ENCODE results near the gene HTRA1.

The HTRA1 gene

DNA sequence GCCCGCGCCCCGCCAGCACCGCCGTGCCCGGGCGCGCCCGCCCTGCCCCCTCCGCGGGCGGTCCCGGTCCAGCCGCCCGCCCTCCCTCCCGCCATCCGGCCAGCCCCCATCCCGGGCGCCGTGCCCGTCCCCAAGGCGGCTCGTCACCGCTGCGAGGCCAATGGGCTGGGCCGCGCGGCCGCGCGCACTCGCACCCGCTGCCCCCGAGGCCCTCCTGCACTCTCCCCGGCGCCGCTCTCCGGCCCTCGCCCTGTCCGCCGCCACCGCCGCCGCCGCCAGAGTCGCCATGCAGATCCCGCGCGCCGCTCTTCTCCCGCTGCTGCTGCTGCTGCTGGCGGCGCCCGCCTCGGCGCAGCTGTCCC, at the start of gene HTRA1:
Gene HTRA1 (plus strand): TSS at position 187 of the 362 bp plus-strand sequence. CDS start 100 bp downstream, at position 287.
- peaks cover 28% of the 10 kb centered on the region for H3K4me1 Mint-ChIP-seq
- H3K4me3 Mint-ChIP-seq, result peak within 1 kb of the TSS; percentile 71
- DNase-seq (ENCODE audit: low spot score in 2 of 2), result no peak
- no peaks in the 10 kb centered on the region for H3K36me3 Mint-ChIP-seq
- peak; percentile 35 for ATAC-seq
- no peaks in the 10 kb centered on the region for H3K9me3 Mint-ChIP-seq
- no peak within 1 kb of the TSS for H3K27ac Mint-ChIP-seq

DNA sequence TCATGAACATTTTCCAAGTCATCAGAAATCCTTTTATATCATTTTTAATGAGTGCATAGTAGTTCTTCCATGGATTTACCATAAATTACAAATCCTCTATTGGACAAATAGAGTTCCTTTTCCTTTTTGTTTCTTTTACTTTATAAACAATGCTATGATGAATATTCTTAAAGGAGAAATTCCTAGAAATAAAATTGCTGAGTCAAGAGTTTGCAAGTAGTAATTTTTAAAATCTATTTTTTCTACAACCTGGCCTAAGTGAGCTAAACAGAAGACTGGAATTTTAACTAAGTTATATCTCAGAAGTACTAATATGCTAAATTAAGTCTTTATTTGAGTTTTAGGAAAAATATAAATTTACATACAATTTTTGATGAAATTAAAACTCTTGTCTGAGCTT, 48.0 kb upstream of the HTRA1 start:
- H3K4me3 Mint-ChIP-seq, result no peak overlapping the region
- DNase-seq (ENCODE audit: low spot score in 2 of 2), result no peak
- H3K27ac Mint-ChIP-seq, result no peak overlapping the region
- H3K9me3 Mint-ChIP-seq, result no peaks in the 10 kb centered on the region
- ATAC-seq, result no peak
- H3K36me3 Mint-ChIP-seq, result peaks cover 24% of the 10 kb centered on the region
- peaks cover 23% of the 10 kb centered on the region for H3K4me1 Mint-ChIP-seq

DNA sequence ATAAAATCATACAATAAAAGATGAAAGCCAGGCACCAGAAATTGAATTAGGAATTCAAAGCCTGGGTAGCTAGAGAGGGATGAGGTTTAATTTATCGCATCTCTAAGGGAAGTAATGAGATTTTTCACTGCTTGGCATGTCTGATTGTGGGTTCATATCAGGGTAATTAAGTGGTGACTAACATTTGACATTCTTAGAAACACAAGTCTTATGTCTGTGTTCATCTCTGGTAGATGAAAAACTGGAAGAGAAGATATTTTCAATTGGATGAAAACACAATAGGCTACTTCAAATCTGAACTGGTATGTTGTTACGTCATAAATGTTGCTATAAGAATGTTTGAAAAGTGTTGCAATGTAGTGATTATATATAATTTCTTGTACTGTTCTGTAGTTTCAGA, 43.7 kb upstream of the HTRA1 start:
- ATAC-seq (no peak), DNase-seq (ENCODE audit: low spot score in 2 of 2) (no peak)
- Mint-ChIP-seq H3K9me3 (no peaks in the 10 kb centered on the region), H3K36me3 (peaks cover 24% of the 10 kb centered on the region), H3K4me1 (peaks cover 51% of the 10 kb centered on the region), H3K4me3 (peak overlapping the region; percentile 25), H3K27ac (peak overlapping the region; percentile 70)

DNA sequence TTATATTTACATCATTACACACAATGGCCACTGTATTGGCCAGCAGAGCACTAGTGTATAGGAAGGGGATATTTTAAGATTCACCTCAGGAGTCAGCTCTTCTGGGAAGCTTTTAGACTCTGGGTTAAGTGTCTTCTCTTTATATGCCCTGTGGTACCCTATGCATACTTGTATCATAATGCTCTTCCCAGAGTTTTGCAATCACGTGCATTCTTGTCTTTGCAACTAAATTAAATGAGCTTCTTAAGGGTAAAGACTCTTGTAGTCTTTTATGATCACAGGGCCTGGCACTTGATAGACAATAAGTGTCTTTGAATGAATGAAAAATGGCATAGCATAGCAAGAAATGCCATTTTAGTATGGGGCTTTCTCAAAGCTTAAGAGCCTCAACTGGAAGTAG, 42.3 kb upstream of the HTRA1 start:
- Mint-ChIP-seq H3K4me3 (no peak overlapping the region), H3K9me3 (no peaks in the 10 kb centered on the region), H3K27ac (no peak overlapping the region), H3K36me3 (peaks cover 15% of the 10 kb centered on the region), H3K4me1 (peaks cover 51% of the 10 kb centered on the region)
- DNase-seq (ENCODE audit: low spot score in 2 of 2) (no peak), ATAC-seq (no peak)

DNA sequence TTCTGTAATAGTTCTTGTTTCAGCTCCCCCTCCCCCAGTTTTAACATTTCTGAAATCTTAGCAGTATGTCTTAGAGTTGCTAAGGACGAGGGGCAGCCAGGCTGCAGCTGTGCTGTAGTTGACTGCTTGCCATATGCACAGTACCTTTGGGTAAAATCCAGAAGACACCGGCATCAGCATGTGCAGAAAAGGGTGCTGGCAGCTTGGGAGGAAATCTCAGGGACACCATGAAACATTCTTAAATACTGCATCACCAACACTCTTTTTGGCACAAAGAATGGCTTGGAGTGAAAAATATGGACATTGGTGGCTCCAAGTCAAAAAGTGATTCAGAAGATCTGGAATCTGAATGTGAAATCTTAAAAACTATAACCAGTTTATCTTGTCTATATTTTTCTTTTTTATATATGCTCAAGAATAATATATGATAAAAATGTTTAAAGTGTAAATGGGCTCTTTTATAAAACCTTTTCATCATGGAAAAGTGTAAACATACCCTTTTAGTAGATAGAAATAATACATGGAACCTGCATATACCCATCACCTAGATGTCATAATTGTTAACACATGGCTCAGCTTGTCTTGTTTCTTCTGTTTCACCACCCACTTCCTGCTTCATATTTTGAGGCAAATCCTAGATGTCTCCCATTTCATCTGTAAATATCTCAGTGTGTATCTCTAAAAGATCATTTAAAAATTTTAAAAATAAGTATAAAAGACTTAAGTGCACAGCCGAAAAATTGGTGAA, 41.3 kb upstream of the HTRA1 start:
- H3K27ac Mint-ChIP-seq, result peak overlapping the region; percentile 46

DNA sequence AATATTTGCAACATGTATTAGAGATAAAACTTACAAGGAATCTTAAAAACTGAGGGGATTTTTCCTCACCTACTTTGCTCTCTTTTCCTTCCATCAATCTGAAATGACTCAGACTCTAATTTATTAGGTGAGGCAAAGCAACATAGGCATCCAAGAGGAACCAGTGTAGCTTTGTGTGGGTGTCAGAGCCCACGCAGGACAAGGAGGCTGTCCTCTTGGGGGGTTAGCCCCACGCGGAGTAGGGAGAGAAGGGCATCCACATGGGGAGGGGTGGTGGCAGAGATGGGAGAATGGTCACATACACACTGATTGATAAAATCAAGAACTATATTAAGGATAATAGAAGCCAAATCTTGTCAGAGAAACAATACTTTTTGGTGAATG, 40.7 kb upstream of the HTRA1 start:
- peak overlapping the region; percentile 46 for H3K27ac Mint-ChIP-seq
- ATAC-seq (no peak), DNase-seq (ENCODE audit: low spot score in 2 of 2) (no peak)
- H3K4me1 Mint-ChIP-seq, result peaks cover 51% of the 10 kb centered on the region
- peak overlapping the region; percentile 30 for H3K4me3 Mint-ChIP-seq
- H3K9me3 Mint-ChIP-seq, result no peaks in the 10 kb centered on the region
- H3K36me3 Mint-ChIP-seq, result peaks cover 16% of the 10 kb centered on the region

More for the DNA sequence above, 41.3 kb upstream of the HTRA1 start:
- peaks cover 14% of the 10 kb centered on the region for H3K36me3 Mint-ChIP-seq
- no peak for ATAC-seq
- no peak for DNase-seq (ENCODE audit: low spot score in 2 of 2)
- H3K4me3 Mint-ChIP-seq, result peak overlapping the region; percentile 30
- H3K9me3 Mint-ChIP-seq, result no peaks in the 10 kb centered on the region
- H3K4me1 Mint-ChIP-seq, result peaks cover 51% of the 10 kb centered on the region

DNA sequence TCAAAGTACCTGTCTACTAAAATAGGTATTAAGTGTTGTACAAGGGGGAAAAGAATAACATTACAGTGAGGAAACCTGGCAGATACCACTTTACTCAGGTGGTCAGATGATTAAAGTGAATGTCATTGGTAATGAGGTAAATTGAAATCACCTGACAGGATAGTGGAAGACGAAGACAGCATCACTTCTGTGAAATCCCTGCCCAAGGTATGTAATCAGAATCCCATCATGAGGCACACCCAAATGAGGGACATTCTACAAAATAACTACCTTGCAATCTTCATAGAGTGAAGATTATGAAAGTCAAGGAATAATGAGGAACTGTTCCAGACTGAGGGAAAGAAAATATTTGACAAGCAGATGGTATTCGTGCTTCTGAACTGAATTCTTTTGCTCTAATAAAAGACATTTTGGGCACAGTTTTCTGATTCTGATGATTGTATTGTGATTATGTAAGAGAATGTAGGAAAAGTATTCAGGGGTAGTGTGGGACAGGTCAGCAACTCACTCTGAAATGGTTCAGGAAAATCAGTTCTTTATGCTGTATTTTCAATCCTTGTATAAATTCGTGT, 40.2 kb upstream of the HTRA1 start:
- peaks cover 47% of the 10 kb centered on the region for H3K4me1 Mint-ChIP-seq
- no peak for ATAC-seq
- H3K27ac Mint-ChIP-seq, result peak overlapping the region; percentile 46
- H3K4me3 Mint-ChIP-seq, result peak overlapping the region; percentile 30
- peaks cover 21% of the 10 kb centered on the region for H3K36me3 Mint-ChIP-seq
- no peak for DNase-seq (ENCODE audit: low spot score in 2 of 2)
- H3K9me3 Mint-ChIP-seq, result no peaks in the 10 kb centered on the region

DNA sequence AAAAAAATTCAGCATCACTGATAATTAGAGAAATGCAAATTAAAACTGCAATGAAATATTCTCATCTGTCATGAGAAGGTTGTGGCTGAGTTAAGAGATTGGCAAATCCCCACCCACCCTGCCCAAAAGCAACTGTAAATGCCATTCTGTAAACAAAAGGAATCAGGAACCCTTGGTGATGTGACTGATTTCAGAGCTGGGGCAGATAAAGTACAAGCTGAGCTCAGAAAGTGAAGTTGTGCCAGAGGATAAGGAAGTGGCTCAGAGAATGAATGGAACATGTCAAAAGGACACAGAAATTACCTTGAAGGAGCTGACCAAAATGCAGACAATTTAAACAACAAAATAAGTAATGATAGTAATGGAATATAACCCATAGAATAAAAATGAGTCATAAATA, 39.6 kb upstream of the HTRA1 start:
- DNase-seq (ENCODE audit: low spot score in 2 of 2), result no peak
- no peaks in the 10 kb centered on the region for H3K9me3 Mint-ChIP-seq
- H3K4me1 Mint-ChIP-seq, result peaks cover 43% of the 10 kb centered on the region
- H3K27ac Mint-ChIP-seq, result peak overlapping the region; percentile 46
- peaks cover 22% of the 10 kb centered on the region for H3K36me3 Mint-ChIP-seq
- no peak for ATAC-seq
- H3K4me3 Mint-ChIP-seq, result peak overlapping the region; percentile 30

DNA sequence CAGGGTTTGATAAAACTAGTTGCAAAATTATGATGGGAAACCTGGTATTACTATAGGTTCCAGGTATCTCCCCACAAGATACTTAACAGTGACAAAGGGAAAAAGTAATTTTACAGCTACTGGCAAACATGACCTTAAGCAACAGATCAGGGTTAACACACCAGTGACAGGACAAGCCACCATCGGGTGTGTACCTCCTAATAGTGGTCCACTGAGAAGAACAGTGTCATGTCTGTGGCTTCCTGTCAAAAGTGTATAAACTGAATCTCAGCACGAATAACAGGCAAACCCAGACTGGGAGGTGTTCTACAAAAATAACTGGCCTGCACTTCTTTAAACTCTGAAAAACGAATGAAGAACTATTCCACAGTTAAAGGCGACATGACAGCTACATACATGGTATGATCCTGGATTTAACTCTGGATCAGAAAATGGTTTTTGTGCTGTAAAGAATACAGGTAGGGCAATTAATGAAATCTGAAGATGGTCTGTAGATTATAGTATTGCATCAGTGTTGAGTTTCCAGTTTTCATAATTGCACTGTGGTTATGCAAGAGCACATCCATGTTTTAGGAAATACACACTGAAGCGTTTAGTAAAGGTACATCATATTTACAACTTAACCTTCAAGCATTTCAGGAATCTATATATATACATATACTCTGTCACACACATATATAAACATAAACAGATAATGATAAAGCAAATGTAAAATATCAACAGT, 38.9 kb upstream of the HTRA1 start:
- Mint-ChIP-seq H3K27ac (no peak overlapping the region), H3K36me3 (peaks cover 19% of the 10 kb centered on the region), H3K9me3 (no peaks in the 10 kb centered on the region), H3K4me3 (no peak overlapping the region), H3K4me1 (peaks cover 42% of the 10 kb centered on the region)
- peak; percentile 5 to 55 for DNase-seq (ENCODE audit: low spot score in 2 of 2)
- peak; percentile 98 for ATAC-seq

DNA sequence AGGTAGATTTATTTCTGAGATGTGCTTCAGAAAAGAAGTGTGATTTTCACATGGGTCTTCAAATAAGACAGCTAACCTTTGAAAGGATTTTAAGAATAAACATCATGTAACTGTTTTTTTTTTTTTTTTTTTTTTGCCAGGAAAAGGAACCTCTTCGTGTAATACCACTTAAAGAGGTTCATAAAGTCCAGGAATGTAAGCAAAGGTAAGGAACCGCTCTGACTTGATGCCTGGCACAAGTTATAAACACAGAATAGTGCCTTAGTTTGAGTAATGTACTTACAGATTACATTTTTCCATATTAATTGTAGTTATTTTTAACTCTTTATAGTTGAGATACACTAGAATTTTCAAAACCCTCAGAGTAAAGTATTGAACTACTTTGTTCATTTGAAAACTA, 37.3 kb upstream of the HTRA1 start:
- no peak for DNase-seq (ENCODE audit: low spot score in 2 of 2)
- Mint-ChIP-seq H3K36me3 (peaks cover 17% of the 10 kb centered on the region), H3K27ac (no peak overlapping the region), H3K9me3 (no peaks in the 10 kb centered on the region), H3K4me3 (no peak overlapping the region), H3K4me1 (peaks cover 30% of the 10 kb centered on the region)
- no peak for ATAC-seq

DNA sequence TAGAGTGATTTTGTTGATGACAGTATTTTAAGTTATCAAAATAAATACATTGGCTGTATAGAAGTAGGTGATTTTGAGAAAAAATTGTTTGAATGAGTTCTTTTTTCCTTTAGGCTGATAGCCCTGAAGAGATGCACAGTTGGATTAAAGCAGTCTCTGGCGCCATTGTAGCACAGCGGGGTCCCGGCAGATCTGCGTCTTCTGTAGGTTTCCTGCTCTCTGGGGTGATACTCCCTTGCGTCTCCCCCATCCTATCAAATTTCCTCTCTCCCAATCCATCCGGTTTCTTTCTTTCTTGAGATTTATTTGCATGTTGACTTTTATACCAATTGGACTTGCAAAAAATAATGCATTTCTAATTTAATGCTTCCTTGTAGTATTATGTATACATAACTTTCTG, 34.5 kb upstream of the HTRA1 start:
- H3K27ac Mint-ChIP-seq, result no peak overlapping the region

DNA sequence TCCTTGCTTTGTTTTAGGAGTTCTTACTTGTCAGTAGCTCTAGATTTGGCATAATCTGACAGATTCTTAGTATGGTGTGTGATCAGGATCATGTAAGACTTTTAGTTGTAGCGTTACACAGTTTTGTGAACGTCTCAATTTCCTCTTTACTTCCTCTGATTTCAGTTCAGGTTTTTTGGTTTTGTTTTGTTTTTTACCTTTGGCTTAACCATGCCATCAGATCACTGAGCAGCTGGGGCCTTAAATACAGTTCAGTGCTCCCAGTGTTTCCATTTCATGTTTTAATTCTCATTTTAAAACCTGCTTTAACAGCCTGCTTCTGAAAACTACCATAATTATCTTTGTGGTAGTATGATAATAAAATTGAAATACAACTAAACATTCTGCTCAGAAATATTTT, 34.1 kb upstream of the HTRA1 start:
- ATAC-seq (no peak), DNase-seq (ENCODE audit: low spot score in 2 of 2) (no peak)
- Mint-ChIP-seq H3K9me3 (no peaks in the 10 kb centered on the region), H3K4me3 (no peak overlapping the region), H3K36me3 (peaks cover 36% of the 10 kb centered on the region), H3K27ac (no peak overlapping the region), H3K4me1 (peaks cover 10% of the 10 kb centered on the region)

More for the DNA sequence above, 34.5 kb upstream of the HTRA1 start:
- DNase-seq (ENCODE audit: low spot score in 2 of 2), result no peak
- no peak for ATAC-seq
- Mint-ChIP-seq H3K4me1 (peaks cover 15% of the 10 kb centered on the region), H3K9me3 (no peaks in the 10 kb centered on the region), H3K36me3 (peaks cover 36% of the 10 kb centered on the region), H3K4me3 (no peak overlapping the region)

DNA sequence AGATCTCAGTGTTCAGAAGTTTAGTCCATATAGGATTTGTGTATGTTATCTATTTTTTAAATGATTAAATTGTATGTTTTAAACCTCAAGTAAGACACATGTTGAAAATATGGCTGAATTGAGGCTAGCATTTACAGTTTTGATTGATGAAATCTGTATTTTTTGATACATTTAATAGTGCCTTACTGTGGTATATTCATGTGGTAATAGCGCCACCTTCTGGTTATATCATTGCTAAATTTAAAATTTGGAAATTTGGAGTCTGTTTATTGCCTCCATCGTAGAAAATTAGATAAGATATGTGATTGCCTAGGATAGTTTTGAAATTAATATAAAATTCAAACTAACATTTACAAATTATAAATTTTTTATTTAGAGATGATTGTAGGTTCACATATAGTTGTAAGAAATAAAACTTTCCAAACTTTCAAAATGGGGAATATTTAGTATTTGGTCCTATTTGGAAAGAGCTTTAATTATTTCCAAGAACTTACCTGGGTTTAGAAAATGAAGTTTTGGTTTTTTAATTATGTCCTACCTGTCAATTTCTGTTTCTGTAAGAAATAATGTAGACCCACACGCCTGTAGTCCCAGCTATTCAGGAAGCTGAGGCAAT, 26.0 kb upstream of the HTRA1 start:
- Mint-ChIP-seq H3K9me3 (no peaks in the 10 kb centered on the region), H3K36me3 (peaks cover 16% of the 10 kb centered on the region), H3K27ac (no peak overlapping the region), H3K4me1 (no peaks in the 10 kb centered on the region), H3K4me3 (no peak overlapping the region)
- DNase-seq (ENCODE audit: low spot score in 2 of 2) (no peak), ATAC-seq (no peak)

DNA sequence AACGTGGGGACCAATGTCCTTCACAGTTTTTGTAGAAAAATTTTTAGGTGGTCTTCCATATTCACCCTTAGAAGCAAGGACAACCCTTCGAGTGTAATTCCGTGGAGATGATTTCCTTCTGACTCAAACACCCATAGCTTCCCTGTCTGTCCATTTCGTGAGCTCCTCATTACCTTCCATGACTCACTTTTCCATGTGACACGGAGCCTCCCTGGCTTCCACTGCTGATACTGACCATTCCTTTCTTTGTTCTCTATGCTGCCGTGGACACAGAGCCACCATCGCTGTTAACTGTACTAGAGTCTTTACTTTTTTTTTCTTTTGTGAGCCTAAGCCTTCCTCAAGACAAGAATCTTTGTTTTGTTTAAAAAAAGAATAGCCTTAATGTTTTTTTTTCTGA, 19.4 kb upstream of the HTRA1 start:
- Mint-ChIP-seq H3K9me3 (no peaks in the 10 kb centered on the region), H3K4me3 (no peak overlapping the region), H3K4me1 (no peaks in the 10 kb centered on the region), H3K27ac (no peak overlapping the region), H3K36me3 (no peaks in the 10 kb centered on the region)
- ATAC-seq, result no peak
- DNase-seq (ENCODE audit: low spot score in 2 of 2), result no peak

DNA sequence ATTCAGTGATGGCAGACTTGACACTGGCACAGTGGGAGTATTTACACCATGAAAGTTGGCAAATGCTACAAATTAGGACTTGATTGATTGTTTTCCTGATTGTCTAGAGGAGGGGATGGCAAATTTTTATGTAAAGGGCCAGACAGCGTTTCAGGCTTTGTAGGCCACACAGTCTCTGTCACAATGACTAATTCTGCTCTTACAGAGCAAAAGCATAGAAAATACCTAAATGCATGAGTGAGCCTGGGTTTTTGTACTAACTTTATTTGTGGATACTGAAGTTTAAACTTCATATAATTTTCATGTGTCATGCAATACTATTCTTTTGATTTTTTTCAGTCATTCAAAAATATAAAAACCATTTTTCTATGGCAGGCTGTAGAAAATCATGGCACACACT, 15.9 kb upstream of the HTRA1 start:
- no peak overlapping the region for H3K4me3 Mint-ChIP-seq
- no peaks in the 10 kb centered on the region for H3K9me3 Mint-ChIP-seq
- DNase-seq (ENCODE audit: low spot score in 2 of 2), result no peak
- no peak for ATAC-seq
- H3K4me1 Mint-ChIP-seq, result no peaks in the 10 kb centered on the region
- H3K36me3 Mint-ChIP-seq, result no peaks in the 10 kb centered on the region
- no peak overlapping the region for H3K27ac Mint-ChIP-seq

Measured in stimulated activated effector memory CD8-positive, alpha-beta T cell treated with anti-CD3 and anti-CD28 coated beads, Interleukin-12 subunit alpha, Interleukin-12 subunit beta, amount 100 ng/mL, for 72 hours (primary cell).